ENCODE data around the gene ANO1.
"Not testable (repeated sequence)": the region's sequence is repeated elsewhere in the genome, so short reads cannot be mapped to it uniquely, and the experiment has no call there.

The ANO1 gene

DNA sequence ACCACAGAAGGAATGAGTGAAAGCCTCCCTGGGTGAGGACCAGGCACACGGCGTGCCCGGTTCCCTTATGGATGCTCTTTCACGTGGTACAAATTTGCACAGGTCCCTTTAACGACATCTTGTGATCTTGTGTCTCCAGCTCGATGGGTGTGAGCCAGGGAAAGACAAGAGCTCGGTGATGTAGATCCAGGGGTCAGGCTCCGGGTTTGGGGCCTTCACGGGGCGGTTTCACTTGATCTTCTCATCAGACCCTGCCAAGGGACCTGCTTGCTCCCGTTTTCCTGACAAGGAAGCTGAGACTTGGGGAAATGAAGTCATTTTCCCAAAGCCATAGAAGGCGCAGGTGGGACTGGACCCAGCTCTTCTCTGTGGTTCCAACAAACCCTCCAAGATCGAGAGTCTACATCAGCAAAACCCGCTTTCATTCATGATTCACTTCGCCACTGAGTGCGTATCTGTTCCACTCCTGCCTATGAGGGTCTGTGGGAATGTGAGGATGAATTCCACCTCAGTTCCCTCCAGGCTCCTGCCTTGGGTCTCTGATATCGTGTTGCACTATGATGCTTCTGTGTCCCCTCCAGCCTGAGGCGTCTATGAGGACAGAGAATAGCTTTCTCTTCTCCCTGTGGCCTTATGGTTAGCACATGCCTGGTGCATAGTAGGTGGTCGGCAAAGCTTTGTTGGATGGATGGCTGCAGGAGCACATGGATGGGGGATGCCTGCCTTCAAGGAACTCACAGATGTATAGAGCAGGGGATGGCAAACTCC, 45.0 kb upstream of the ANO1 start:
- no peaks in the 10 kb centered on the region for H3K4me1 ChIP-seq (ENCODE audit: insufficient read depth, low read length, severe bottlenecking)
- H3K36me3 ChIP-seq (ENCODE audit: insufficient read depth, low read length) = no peaks in the 10 kb centered on the region
- H3K27me3 ChIP-seq (ENCODE audit: insufficient read depth, low read length) = no peaks in the 10 kb centered on the region; the same call in 1 of the 2 replicates
- H3K79me2 ChIP-seq (ENCODE audit: insufficient read depth, low read length) = no peaks in the 10 kb centered on the region
- no peak overlapping the region for H3K4me2 ChIP-seq (ENCODE audit: low read length)
- H3K27ac ChIP-seq (ENCODE audit: low read depth, low read length, poor library complexity, severe bottlenecking) = no peak overlapping the region
- no peak overlapping the region for H3K9ac ChIP-seq (ENCODE audit: low read length)
- no peak for TF ChIP-seq EZH2 (IDR thresholded peaks at IDR 0.05; ENCODE audit: borderline replicate concordance, low read length)
- TF ChIP-seq, protein P1, sequence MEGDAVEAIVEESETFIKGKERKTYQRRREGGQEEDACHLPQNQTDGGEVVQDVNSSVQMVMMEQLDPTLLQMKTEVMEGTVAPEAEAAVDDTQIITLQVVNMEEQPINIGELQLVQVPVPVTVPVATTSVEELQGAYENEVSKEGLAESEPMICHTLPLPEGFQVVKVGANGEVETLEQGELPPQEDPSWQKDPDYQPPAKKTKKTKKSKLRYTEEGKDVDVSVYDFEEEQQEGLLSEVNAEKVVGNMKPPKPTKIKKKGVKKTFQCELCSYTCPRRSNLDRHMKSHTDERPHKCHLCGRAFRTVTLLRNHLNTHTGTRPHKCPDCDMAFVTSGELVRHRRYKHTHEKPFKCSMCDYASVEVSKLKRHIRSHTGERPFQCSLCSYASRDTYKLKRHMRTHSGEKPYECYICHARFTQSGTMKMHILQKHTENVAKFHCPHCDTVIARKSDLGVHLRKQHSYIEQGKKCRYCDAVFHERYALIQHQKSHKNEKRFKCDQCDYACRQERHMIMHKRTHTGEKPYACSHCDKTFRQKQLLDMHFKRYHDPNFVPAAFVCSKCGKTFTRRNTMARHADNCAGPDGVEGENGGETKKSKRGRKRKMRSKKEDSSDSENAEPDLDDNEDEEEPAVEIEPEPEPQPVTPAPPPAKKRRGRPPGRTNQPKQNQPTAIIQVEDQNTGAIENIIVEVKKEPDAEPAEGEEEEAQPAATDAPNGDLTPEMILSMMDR (IDR thresholded peaks at IDR 0.05; ENCODE audit: low read length) = no peak
- no peaks in the 10 kb centered on the region for H4K20me1 ChIP-seq (ENCODE audit: insufficient read depth, low read length)
- no peaks in the 10 kb centered on the region for H3F3A ChIP-seq (ENCODE audit: insufficient read depth, low read length)
- no peaks in the 10 kb centered on the region for H3K9me2 ChIP-seq (ENCODE audit: low read depth, low read length)
- H3K4me3 ChIP-seq (ENCODE audit: low read depth, low read length, poor library complexity, severe bottlenecking) = no peak overlapping the region
- H2AFZ ChIP-seq (ENCODE audit: low read length) = no peak overlapping the region
- H3K9me3 ChIP-seq (ENCODE audit: low read length) = no peaks in the 10 kb centered on the region

DNA sequence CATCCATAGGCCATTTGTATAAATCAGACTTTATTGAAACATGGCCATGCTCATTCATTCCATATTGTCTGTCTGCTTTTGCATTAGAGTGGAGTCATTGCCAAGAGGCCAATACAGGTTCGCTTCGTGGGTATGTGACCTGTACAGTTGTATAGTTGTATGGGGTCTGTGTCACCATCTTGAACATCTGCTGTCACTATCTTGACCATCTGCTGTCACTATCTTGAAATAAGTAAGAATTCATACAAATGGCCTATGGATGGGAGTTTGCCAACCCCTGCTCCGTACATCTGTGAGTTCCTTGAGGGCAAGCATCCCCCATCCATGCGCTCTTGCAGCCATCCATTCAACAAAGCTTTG, 44.4 kb upstream of the ANO1 start:
- H3K9ac ChIP-seq (ENCODE audit: low read length) = no peak overlapping the region
- H3K9me3 ChIP-seq (ENCODE audit: low read length) = no peaks in the 10 kb centered on the region
- H3F3A ChIP-seq (ENCODE audit: insufficient read depth, low read length) = no peaks in the 10 kb centered on the region
- no peaks in the 10 kb centered on the region for H3K9me2 ChIP-seq (ENCODE audit: low read depth, low read length)
- H3K27ac ChIP-seq (ENCODE audit: low read depth, low read length, poor library complexity, severe bottlenecking) = no peak overlapping the region
- no peak for TF ChIP-seq EZH2 (IDR thresholded peaks at IDR 0.05; ENCODE audit: borderline replicate concordance, low read length)
- H3K4me2 ChIP-seq (ENCODE audit: low read length) = no peak overlapping the region
- H4K20me1 ChIP-seq (ENCODE audit: insufficient read depth, low read length) = no peaks in the 10 kb centered on the region
- H3K27me3 ChIP-seq (ENCODE audit: insufficient read depth, low read length) = peaks cover 5% of the 10 kb centered on the region; the same call in 1 of the 2 replicates
- H3K36me3 ChIP-seq (ENCODE audit: insufficient read depth, low read length) = no peaks in the 10 kb centered on the region
- no peak overlapping the region for H3K4me3 ChIP-seq (ENCODE audit: low read depth, low read length, poor library complexity, severe bottlenecking)
- H3K4me1 ChIP-seq (ENCODE audit: insufficient read depth, low read length, severe bottlenecking) = no peaks in the 10 kb centered on the region
- H3K79me2 ChIP-seq (ENCODE audit: insufficient read depth, low read length) = no peaks in the 10 kb centered on the region
- no peak overlapping the region for H2AFZ ChIP-seq (ENCODE audit: low read length)

DNA sequence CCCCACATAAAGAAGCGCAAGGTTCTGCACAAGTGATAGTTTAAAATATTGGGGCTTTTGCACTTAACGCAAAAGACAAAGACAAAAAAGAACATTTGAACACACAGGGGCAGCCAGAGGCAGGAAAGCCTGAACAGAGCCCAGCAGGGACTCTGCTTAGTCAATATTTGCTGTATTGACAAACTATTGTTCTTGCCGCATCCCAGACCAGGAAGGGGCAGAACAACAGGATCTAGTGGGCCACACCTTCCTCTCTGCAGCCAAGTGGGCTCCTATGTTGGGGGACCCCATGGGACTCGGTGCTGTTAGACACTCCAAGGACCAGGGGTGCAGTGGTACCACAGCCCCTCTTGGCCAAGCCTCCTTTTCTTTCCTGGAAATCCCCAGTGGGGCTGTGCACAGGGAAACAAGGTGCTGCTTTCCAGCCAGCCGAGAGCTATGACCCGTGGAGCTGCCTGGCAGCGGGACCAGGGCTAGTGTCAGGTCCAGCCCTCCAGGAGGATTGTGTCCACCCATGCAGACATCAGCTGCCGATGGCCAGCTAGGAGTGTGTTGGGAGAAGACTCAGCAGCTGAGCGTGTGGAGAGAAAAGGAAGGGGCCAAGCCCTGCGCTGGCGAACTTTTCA, 43.3 kb upstream of the ANO1 start:
- Histone ChIP-seq H3K4me1 (ENCODE audit: insufficient read depth, low read length, severe bottlenecking) (no peaks in the 10 kb centered on the region), H2AFZ (ENCODE audit: low read length) (no peak overlapping the region), H3K9me2 (ENCODE audit: low read depth, low read length) (no peaks in the 10 kb centered on the region), H3K4me2 (ENCODE audit: low read length) (no peak overlapping the region), H3F3A (ENCODE audit: insufficient read depth, low read length) (no peaks in the 10 kb centered on the region), H3K9me3 (ENCODE audit: low read length) (no peaks in the 10 kb centered on the region), H3K79me2 (ENCODE audit: insufficient read depth, low read length) (no peaks in the 10 kb centered on the region), H3K4me3 (ENCODE audit: low read depth, low read length, poor library complexity, severe bottlenecking) (no peak overlapping the region), H4K20me1 (ENCODE audit: insufficient read depth, low read length) (no peaks in the 10 kb centered on the region), H3K27ac (ENCODE audit: low read depth, low read length, poor library complexity, severe bottlenecking) (no peak overlapping the region), H3K36me3 (ENCODE audit: insufficient read depth, low read length) (no peaks in the 10 kb centered on the region), H3K27me3 (ENCODE audit: insufficient read depth, low read length) (peaks cover 8% of the 10 kb centered on the region; the same call in 1 of the 2 replicates), H3K9ac (ENCODE audit: low read length) (no peak overlapping the region)
- TF ChIP-seq, protein P1 (IDR thresholded peaks at IDR 0.05; ENCODE audit: low read length) = no peak

DNA sequence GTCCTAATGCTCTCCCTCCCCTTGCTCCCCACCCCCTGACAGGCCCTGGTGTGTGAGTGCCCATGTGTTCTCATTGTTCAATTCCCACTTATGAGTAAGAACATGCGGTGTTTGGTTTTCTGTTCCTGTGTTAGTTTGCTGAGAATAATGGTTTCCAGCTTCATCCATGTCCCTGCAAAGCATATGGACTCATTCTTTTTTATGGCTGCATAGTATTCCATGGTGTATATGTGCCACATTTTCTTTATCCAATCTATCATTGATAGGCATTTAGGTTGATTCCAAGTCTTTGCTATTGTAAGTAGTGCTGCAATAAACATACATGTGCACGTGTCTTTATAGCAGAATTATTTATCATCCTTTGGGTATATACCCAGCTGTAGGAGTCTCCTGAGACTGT, 42.5 kb upstream of the ANO1 start:
- H3K9ac ChIP-seq (ENCODE audit: low read length); H3F3A ChIP-seq (ENCODE audit: insufficient read depth, low read length); H4K20me1 ChIP-seq (ENCODE audit: insufficient read depth, low read length); H3K27ac ChIP-seq (ENCODE audit: low read depth, low read length, poor library complexity, severe bottlenecking); H3K4me3 ChIP-seq (ENCODE audit: low read depth, low read length, poor library complexity, severe bottlenecking); H3K9me2 ChIP-seq (ENCODE audit: low read depth, low read length); H3K27me3 ChIP-seq (ENCODE audit: insufficient read depth, low read length); H3K36me3 ChIP-seq (ENCODE audit: insufficient read depth, low read length); H3K4me2 ChIP-seq (ENCODE audit: low read length); H3K9me3 ChIP-seq (ENCODE audit: low read length); H3K79me2 ChIP-seq (ENCODE audit: insufficient read depth, low read length); H3K4me1 ChIP-seq (ENCODE audit: insufficient read depth, low read length, severe bottlenecking); H2AFZ ChIP-seq (ENCODE audit: low read length): not testable (repeated sequence)
